Measurements from ENCODE around the gene ADISSP. TPM values are rescaled to one million over a fixed set of nuclear protein-coding genes. Genes with fewer than 3 reads are reported as not detected.

The ADISSP gene
- total and polyA plus RNA-seq, 2 donors (not counting 1 experiment from before 2014, with no cell fraction given), result 18.4 to 28.8 TPM

DNA sequence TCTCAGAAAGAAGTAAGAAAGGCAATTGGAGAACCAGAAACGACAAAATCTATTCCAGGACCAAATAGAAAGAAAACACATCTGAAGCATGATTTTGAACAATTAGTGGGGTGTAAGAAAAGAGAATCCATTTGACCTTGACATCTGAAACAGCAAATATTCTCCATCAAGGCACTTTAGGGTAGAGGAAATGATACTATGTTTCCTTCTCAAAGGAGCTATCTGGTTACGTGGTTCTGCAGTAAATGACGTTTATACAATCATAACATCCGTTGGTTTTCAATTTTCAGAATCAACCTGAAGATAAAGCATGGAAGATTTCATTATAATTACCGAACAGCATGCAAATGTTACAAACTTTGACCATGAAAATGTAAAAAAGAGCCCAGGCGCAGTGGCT is 46.9 kb downstream of the ADISSP start:
- Histone ChIP-seq H3K79me2 (ENCODE audit: control insufficient read depth, insufficient read depth, low read length) (no peaks in the 10 kb centered on the region), H3K27ac (ENCODE audit: low read length in 2 of 2) (no peak overlapping the region), H3K36me3 (replicated peaks in 1 of 2; ENCODE audit: control extremely low read depth in 1 of 2, control insufficient read depth in 1 of 2, extremely low read depth in 1 of 2, insufficient read depth in 2 of 2, low read length in 1 of 2) (no peaks in the 10 kb centered on the region), H3K9ac (ENCODE audit: low read length) (no peak overlapping the region), H3K4me3 (ENCODE audit: control extremely low read depth in 1 of 5, extremely low read depth in 1 of 5, insufficient read depth in 1 of 5, low read depth in 2 of 5, low read length in 4 of 5) (no peak overlapping the region), H4K20me1 (ENCODE audit: control insufficient read depth, insufficient read depth, low read length, poor library complexity, severe bottlenecking) (no peaks in the 10 kb centered on the region), H3K4me1 (ENCODE audit: control insufficient read depth in 2 of 2, insufficient read depth in 2 of 2, low read length in 2 of 2) (no peaks in the 10 kb centered on the region), H3K4me2 (replicated peaks; ENCODE audit: low read depth, low read length, poor library complexity, severe bottlenecking) (no peak overlapping the region), H3K9me3 (ENCODE audit: control extremely low read depth in 1 of 3, control insufficient read depth in 2 of 3, insufficient read depth in 1 of 3, low read length in 2 of 3) (peaks cover 0 to 1% (median 0%) of the 10 kb centered on the region in 3 donors), H3K27me3 (replicated peaks in 1 of 4; ENCODE audit: control extremely low read depth in 1 of 4, control insufficient read depth in 3 of 4, insufficient read depth in 4 of 4, low read length in 3 of 4) (peaks cover 0 to 2% (median 0%) of the 10 kb centered on the region in 4 experiments), H2AFZ (ENCODE audit: insufficient read depth, low read depth, low read length, poor library complexity, severe bottlenecking) (no peak overlapping the region)
- intact Hi-C loops (cut with micrococcal nuclease), result no loop called here
- Mint-ChIP-seq H3K4me3 (no peak overlapping the region), H3K9me3 (ENCODE audit: insufficient read depth) (no peaks in the 10 kb centered on the region), H3K4me1 (no peaks in the 10 kb centered on the region), H3K27me3 (peaks cover 38% of the 10 kb centered on the region), H3K27ac (no peak overlapping the region)
- no peak for DNase-seq
- WGBS (ENCODE audit: insufficient coverage), result 93% methylated on average over 3 of the region's 6 CpGs
- POLR2A ChIA-PET, result no interaction called here
- TF ChIP-seq EZH2 (IDR thresholded peaks at IDR 0.05; ENCODE audit: borderline replicate concordance, insufficient read depth, low read depth, low read length, poor library complexity, severe bottlenecking), result no peak
- TF ChIP-seq, protein P1, sequence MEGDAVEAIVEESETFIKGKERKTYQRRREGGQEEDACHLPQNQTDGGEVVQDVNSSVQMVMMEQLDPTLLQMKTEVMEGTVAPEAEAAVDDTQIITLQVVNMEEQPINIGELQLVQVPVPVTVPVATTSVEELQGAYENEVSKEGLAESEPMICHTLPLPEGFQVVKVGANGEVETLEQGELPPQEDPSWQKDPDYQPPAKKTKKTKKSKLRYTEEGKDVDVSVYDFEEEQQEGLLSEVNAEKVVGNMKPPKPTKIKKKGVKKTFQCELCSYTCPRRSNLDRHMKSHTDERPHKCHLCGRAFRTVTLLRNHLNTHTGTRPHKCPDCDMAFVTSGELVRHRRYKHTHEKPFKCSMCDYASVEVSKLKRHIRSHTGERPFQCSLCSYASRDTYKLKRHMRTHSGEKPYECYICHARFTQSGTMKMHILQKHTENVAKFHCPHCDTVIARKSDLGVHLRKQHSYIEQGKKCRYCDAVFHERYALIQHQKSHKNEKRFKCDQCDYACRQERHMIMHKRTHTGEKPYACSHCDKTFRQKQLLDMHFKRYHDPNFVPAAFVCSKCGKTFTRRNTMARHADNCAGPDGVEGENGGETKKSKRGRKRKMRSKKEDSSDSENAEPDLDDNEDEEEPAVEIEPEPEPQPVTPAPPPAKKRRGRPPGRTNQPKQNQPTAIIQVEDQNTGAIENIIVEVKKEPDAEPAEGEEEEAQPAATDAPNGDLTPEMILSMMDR (IDR thresholded peaks at IDR 0.05), result no peak
- ATAC-seq (ENCODE audit: low read depth), result no peak
- CTCF ChIA-PET, result interaction anchor here (0.7 kb wide), 1 partner anchor 45 kb away, joined by 3 read pairs; no protein-coding TSS in a partner anchor

DNA sequence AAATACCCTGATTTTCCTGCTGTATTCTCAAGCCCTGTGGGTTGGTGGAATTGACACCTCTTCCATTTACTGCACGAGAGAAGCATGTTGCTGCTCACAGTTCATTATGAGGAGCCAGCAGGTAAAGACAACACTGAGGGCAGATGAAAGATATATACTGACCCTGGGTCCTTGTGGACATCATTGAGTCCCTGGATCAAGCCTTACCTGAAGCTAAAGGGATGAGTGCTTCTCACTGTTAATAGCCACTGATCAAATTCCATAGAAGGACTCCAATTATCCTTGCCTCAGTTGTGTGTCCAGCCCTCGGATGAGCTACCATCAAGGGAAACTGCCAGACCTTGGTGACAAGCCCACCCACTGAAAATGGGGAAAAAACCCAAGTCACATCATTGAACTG is 47.5 kb downstream of the ADISSP start:
- POLR2A ChIA-PET, result no interaction called here
- Mint-ChIP-seq H3K4me3 (no peak overlapping the region), H3K27me3 (peaks cover 38% of the 10 kb centered on the region), H3K27ac (no peak overlapping the region), H3K9me3 (ENCODE audit: insufficient read depth) (no peaks in the 10 kb centered on the region), H3K4me1 (no peaks in the 10 kb centered on the region)
- ATAC-seq (ENCODE audit: low read depth) (no peak), DNase-seq (no peak)
- TF ChIP-seq, protein P1 (IDR thresholded peaks at IDR 0.05), result no peak
- no peak for TF ChIP-seq EZH2 (IDR thresholded peaks at IDR 0.05; ENCODE audit: borderline replicate concordance, insufficient read depth, low read depth, low read length, poor library complexity, severe bottlenecking)
- no peaks in the 10 kb centered on the region for H4K20me1 ChIP-seq (ENCODE audit: control insufficient read depth, insufficient read depth, low read length, poor library complexity, severe bottlenecking)
- peaks cover 0 to 1% (median 0%) of the 10 kb centered on the region in 3 donors for H3K9me3 ChIP-seq (ENCODE audit: control extremely low read depth in 1 of 3, control insufficient read depth in 2 of 3, insufficient read depth in 1 of 3, low read length in 2 of 3)
- no peaks in the 10 kb centered on the region for H3K79me2 ChIP-seq (ENCODE audit: control insufficient read depth, insufficient read depth, low read length)
- no peak overlapping the region for H2AFZ ChIP-seq (ENCODE audit: insufficient read depth, low read depth, low read length, poor library complexity, severe bottlenecking)
- H3K36me3 ChIP-seq (replicated peaks in 1 of 2; ENCODE audit: control extremely low read depth in 1 of 2, control insufficient read depth in 1 of 2, extremely low read depth in 1 of 2, insufficient read depth in 2 of 2, low read length in 1 of 2), result no peaks in the 10 kb centered on the region
- intact Hi-C loops (cut with micrococcal nuclease), result no loop called here
- H3K27ac ChIP-seq (ENCODE audit: low read length in 2 of 2), result no peak overlapping the region
- H3K4me1 ChIP-seq (ENCODE audit: control insufficient read depth in 2 of 2, insufficient read depth in 2 of 2, low read length in 2 of 2), result no peaks in the 10 kb centered on the region
- H3K4me2 ChIP-seq (replicated peaks; ENCODE audit: low read depth, low read length, poor library complexity, severe bottlenecking), result no peak overlapping the region
- no peaks in the 10 kb centered on the region for H3K27me3 ChIP-seq (replicated peaks in 1 of 4; ENCODE audit: control extremely low read depth in 1 of 4, control insufficient read depth in 3 of 4, insufficient read depth in 4 of 4, low read length in 3 of 4)
- 0% methylated on average over 1 of the region's 2 CpGs for WGBS (ENCODE audit: insufficient coverage)
- no peak overlapping the region for H3K9ac ChIP-seq (ENCODE audit: low read length)
- CTCF ChIA-PET, result no interaction called here
- H3K4me3 ChIP-seq (ENCODE audit: control extremely low read depth in 1 of 5, extremely low read depth in 1 of 5, insufficient read depth in 1 of 5, low read depth in 2 of 5, low read length in 4 of 5), result no peak overlapping the region

Data from B cell (primary cell).